Prostate gland (tissue), 2 donors: ENCODE data around the gene CDC73.

Source experiments
- CTCF ChIP-seq, 4 experiments: fragments of 200-600 bp in 2 of 4; fragments of 450-650 bp in 2 of 4; sonication (generic) in 2 of 4; IDR thresholded peaks; 1 replicate in 3 of 4; 2 replicates in 1 of 4; pipeline ENCODE4 v1.5.1; 2016 to 2019; ENCODE audit warnings: antibody characterized with exemption in 4 of 4, mild to moderate bottlenecking in 2 of 4, moderate library complexity in 2 of 4
- POLR2A ChIP-seq: fragments of 450-650 bp; IDR thresholded peaks from one replicate; pipeline ENCODE4 v1.6.1; 2016; ENCODE audit warnings: antibody characterized with exemption, mild to moderate bottlenecking
- POLR2AphosphoS5 ChIP-seq: sonication (generic); formaldehyde crosslinking; IDR thresholded peaks from one replicate; pipeline ENCODE4 v1.6.1; 2017; ENCODE audit warnings: antibody characterized with exemption

GRCh38 chr1:193142409-193142808, 20.6 kb downstream of the CDC73 start:
- TF ChIP-seq CTCF (IDR thresholded peaks at IDR 0.05) (no peak), POLR2A (no peak), POLR2AphosphoS5 (no peak)
